Muscle of arm (tissue), 12 donors: ENCODE data around the gene DNTT. TPM values are rescaled to one million over a fixed set of nuclear protein-coding genes. Genes with fewer than 3 reads are reported as not detected.

Experiments used
- DNase-seq: peaks from one replicate; pipeline ENCODE4 v3.0.0-alpha.2; 2013
- polyA plus RNA-seq, 12 donors: library from polyadenylated mRNA; unstranded; fragments of 120-200 nt; gene quantifications; one replicate each; pipeline ENCODE4 v1.2.1, GENCODE V29; 2013; ENCODE audit not compliant: insufficient read length in 12 of 12

Gene DNTT
- polyA plus RNA-seq, 12 donors = 0.08 to 1.3 (median 0.16) TPM; not detected in 7

GRCh38 chr10:96377816-96378294 lies 73.6 kb downstream of the DNTT start:
- DNase-seq = no peak

GRCh38 chr10:96378741-96379140 lies 74.5 kb downstream of the DNTT start:
- no peak for DNase-seq

GRCh38 chr10:96379758-96380157 lies 75.5 kb downstream of the DNTT start:
- DNase-seq = no peak

GRCh38 chr10:96380821-96381220 lies 76.6 kb downstream of the DNTT start:
- no peak for DNase-seq

- DNase-seq = no peak
Observed at GRCh38 chr10:96384506-96384905, 80.3 kb downstream of the DNTT start.

GRCh38 chr10:96387161-96387560 lies 82.9 kb downstream of the DNTT start:
- DNase-seq = no peak

GRCh38 chr10:96387601-96388000 lies 83.4 kb downstream of the DNTT start:
- DNase-seq = no peak

Other genes starting within 250 kb of the DNTT start
- 10 to 100 TPM in 11 of 12 donors, not detected in 1; 13.0 to 35.4 (median 24.8) TPM for gene ZNF518A, start 174.1 kb upstream of the DNTT start, polyA plus RNA-seq
- 10 to 100 TPM in 1 of 12 donors, 1 to 10 TPM in 9, not detected in 2; 1.2 to 11.9 (median 1.6) TPM for gene BLNK, start 32.9 kb upstream of the DNTT start, polyA plus RNA-seq
- not detected for gene OPALIN, start 54.6 kb downstream of the DNTT start, polyA plus RNA-seq
- gene TLL2, start 209.5 kb downstream of the DNTT start, polyA plus RNA-seq = 1 to 10 TPM in 10 of 12 donors, under 1 TPM in 1, not detected in 1; 0.84 to 3.3 (median 1.8) TPM